K562 (cell line): ENCODE measurements around the gene ANKLE1. TPM values are rescaled to one million over a fixed set of nuclear protein-coding genes. Genes with fewer than 3 reads are reported as not detected.
A peak's percentile ranks its signal among the peaks of the same experiment; 100 is the strongest.

Source experiments
- ATAC-seq: fragments of 200-7000 bp; cut with Tn5 transposase; 3 replicates; pipeline ENCODE4 v1.9.1; 2020; ENCODE audit warnings: moderate library complexity
- BruUV-seq: library from RNA; stranded (reverse); fragments of 400-500 nt; replicated peaks from 2 replicates; lab custom pipeline; 2021; lab: Mats Ljungman, UMichigan
- CTCF ChIA-PET: fragments of 300-600 bp; formaldehyde crosslinking; extraction: SDS; loops from one replicate; lab custom pipeline; 2021; ENCODE audit warnings: low intra/inter-chr PET ratio; lab: Yijun Ruan, JAX
- POLR2A ChIA-PET: fragments of 300-600, 350-650 bp; sonication (Branson Sonifier 250); formaldehyde crosslinking; extraction: SDS; loops from one replicate; lab custom pipeline; 2021; ENCODE audit warnings: antibody characterized with exemption, inconsistent platforms; lab: Yijun Ruan, JAX
- DNase-seq, 4 experiments: peaks; one replicate each; pipeline versions ENCODE4 v3.0.0 to v3.0.0-alpha.2; 2011 to 2018; ENCODE audit warnings: low spot score in 3 of 4, mixed read lengths in 3 of 4; ENCODE audit errors: extremely low read depth in 1 of 4
- FAIRE-seq: peaks from 2 replicates; lab custom pipeline; 2011; peaks lifted over from hg19 to GRCh38; lab: Jason Lieb, UNC
- H2AFZ ChIP-seq: 2 replicates; pipeline ENCODE4 v1.6.0; 2011; ENCODE audit warnings: low read depth, low read length, control low read depth, inconsistent platforms
- H3K27ac ChIP-seq: fragments of 200-600 bp; 3 replicates; pipeline ENCODE4 v1.8.0; 2011; ENCODE audit warnings: low read depth, mild to moderate bottlenecking, control low read depth, inconsistent platforms, low read length, moderate library complexity, mixed read lengths; ENCODE audit errors: extremely low read depth
- H3K27me3 ChIP-seq, 2 experiments: fragments of 300-600 bp in 1 of 2; 2 replicates in 1 of 2; 3 replicates in 1 of 2; pipeline versions ENCODE4 v1.6.0 to v1.8.0; 2011; ENCODE audit warnings: inconsistent platforms in 2 of 2, low read length in 2 of 2, mild to moderate bottlenecking in 1 of 2, mixed read lengths in 1 of 2, moderate library complexity in 1 of 2; ENCODE audit not compliant: control insufficient read depth in 2 of 2, insufficient read depth in 2 of 2
- H3K36me3 ChIP-seq: fragments of 300-600 bp; 3 replicates; pipeline ENCODE4 v1.8.0; 2011; ENCODE audit warnings: mild to moderate bottlenecking, low read length, inconsistent platforms; ENCODE audit not compliant: control insufficient read depth, insufficient read depth
- H3K4me1 ChIP-seq, 2 experiments: fragments of 200-600 bp in 1 of 2; replicated peaks in 1 of 2; 2 replicates in 1 of 2; 3 replicates in 1 of 2; pipeline versions ENCODE4 v1.5.1 to v1.8.0; 2011; ENCODE audit warnings: inconsistent platforms in 2 of 2, low read length in 2 of 2, mild to moderate bottlenecking in 1 of 2, mixed read lengths in 1 of 2, moderate library complexity in 1 of 2; ENCODE audit not compliant: control insufficient read depth in 2 of 2, insufficient read depth in 2 of 2
- H3K4me2 ChIP-seq: 2 replicates; pipeline ENCODE4 v1.6.1; 2011; ENCODE audit warnings: low read length, control low read depth, inconsistent platforms, mixed read lengths; ENCODE audit not compliant: insufficient read depth
- H3K4me3 ChIP-seq: fragments of 200-600 bp; sonication (generic), shearing (Covaris generic); 2 replicates; pipeline ENCODE4 v1.5.1; 2016; ENCODE audit warnings: control low read depth, inconsistent platforms
- H3K79me2 ChIP-seq: fragments of 200-600 bp; 3 replicates; pipeline ENCODE4 v1.8.0; 2011; ENCODE audit warnings: low read length, inconsistent platforms; ENCODE audit not compliant: control insufficient read depth, insufficient read depth
- H3K9ac ChIP-seq, 2 experiments: 2 replicates each; pipeline versions ENCODE4 v1.6.0 to v1.6.1; 2011; ENCODE audit warnings: low read depth in 2 of 2, low read length in 2 of 2, control low read depth in 1 of 2, inconsistent platforms in 1 of 2, mild to moderate bottlenecking in 1 of 2, mixed read lengths in 1 of 2; ENCODE audit not compliant: insufficient read depth in 1 of 2
- H3K9me1 ChIP-seq: one replicate; pipeline ENCODE4 v1.6.0; 2011; ENCODE audit warnings: inconsistent platforms, mild to moderate bottlenecking, low read length, moderate library complexity; ENCODE audit not compliant: control insufficient read depth, insufficient read depth
- H3K9me3 ChIP-seq: replicated peaks from 2 replicates; pipeline ENCODE4 v1.5.1; 2011; ENCODE audit warnings: low read depth, low read length, inconsistent platforms; ENCODE audit not compliant: control insufficient read depth, insufficient read depth
- H4K20me1 ChIP-seq: replicated peaks from 2 replicates; pipeline ENCODE4 v1.6.1; 2011; ENCODE audit warnings: low read length, inconsistent platforms, mixed read lengths; ENCODE audit not compliant: control insufficient read depth, insufficient read depth
- POLR2G ChIP-seq: fragments of 200-400 bp; formaldehyde crosslinking; IDR thresholded peaks from 2 replicates; pipeline ENCODE4 v1.6.1; 2017; ENCODE audit warnings: low read depth, mild to moderate bottlenecking, antibody characterized with exemption, low read length, moderate library complexity
- RBFOX2 ChIP-seq: fragments of 200-400 bp; formaldehyde crosslinking; IDR thresholded peaks from 2 replicates; pipeline ENCODE4 v1.6.1; 2017; ENCODE audit warnings: low read depth, mild to moderate bottlenecking, low read length, moderate library complexity
- WGBS: fragments of 100-300 bp; shearing (Covaris generic); methylation state at CpG from one replicate; pipeline ENCODE4 v1.1.6; 2016; ENCODE audit warnings: low coverage, mixed read lengths; ENCODE audit not compliant: insufficient coverage; ENCODE audit errors: missing lambda C conversion rate; 5-methylcytosine and 5-hydroxymethylcytosine counted together
- in situ Hi-C: fragments of 300-500 bp; cut with MboI; formaldehyde crosslinking; loops from 4 replicates; pipeline ENCODE4 v1.15.0; 2018; ENCODE audit warnings: inconsistent platforms, mixed read lengths
- intact Hi-C: fragments of 100-400 bp; cut with micrococcal nuclease; formaldehyde crosslinking; loops from 2 replicates; pipeline ENCODE4 v1.14.2; 2022
- polyA plus RNA-seq, 8 experiments: library from polyadenylated mRNA; depleted of rRNA in 4 of 8; stranded (reverse) in 5 of 8; unstranded in 3 of 8; fragments of >200 nt; fragmentation: Nextera tagmentation in 2 of 8; fragmentation: Illumina TruSeq in 1 of 8; extraction: Ambion mirVana in 2 of 8; extraction: Trizol in 1 of 8; gene quantifications; 2 replicates each; pipeline versions ENCODE4 v1.2.1 to v1.2.3, GENCODE V29; 2011 to 2014; ENCODE audit warnings: inconsistent platforms in 1 of 8, missing spikeins in 1 of 8
- total RNA-seq, 7 experiments: library from RNA; depleted of rRNA in 6 of 7; stranded (reverse); fragments of >200 nt in 6 of 7; fragmentation: Illumina TruSeq in 2 of 7; extraction: Trizol in 2 of 7; gene quantifications; 2 replicates each; pipeline versions ENCODE4 v1.2.1 to v1.2.3, GENCODE V29; 2011 to 2021; ENCODE audit warnings: low replicate concordance in 1 of 7
- TF ChIP-seq, protein P1 (sequence below): fragments of 150-350 bp; IDR thresholded peaks from 2 replicates; pipeline ENCODE4 v1.6.1; 2014; ENCODE audit warnings: low read depth, mild to moderate bottlenecking, low read length, borderline replicate concordance

The ANKLE1 gene
- total and polyA plus RNA-seq, 9 of the 15 experiments (the other 6 are each of a cell fraction or from before 2014, with no cell fraction given), result 0.63 to 9.2 (median 2.9) TPM

DNA sequence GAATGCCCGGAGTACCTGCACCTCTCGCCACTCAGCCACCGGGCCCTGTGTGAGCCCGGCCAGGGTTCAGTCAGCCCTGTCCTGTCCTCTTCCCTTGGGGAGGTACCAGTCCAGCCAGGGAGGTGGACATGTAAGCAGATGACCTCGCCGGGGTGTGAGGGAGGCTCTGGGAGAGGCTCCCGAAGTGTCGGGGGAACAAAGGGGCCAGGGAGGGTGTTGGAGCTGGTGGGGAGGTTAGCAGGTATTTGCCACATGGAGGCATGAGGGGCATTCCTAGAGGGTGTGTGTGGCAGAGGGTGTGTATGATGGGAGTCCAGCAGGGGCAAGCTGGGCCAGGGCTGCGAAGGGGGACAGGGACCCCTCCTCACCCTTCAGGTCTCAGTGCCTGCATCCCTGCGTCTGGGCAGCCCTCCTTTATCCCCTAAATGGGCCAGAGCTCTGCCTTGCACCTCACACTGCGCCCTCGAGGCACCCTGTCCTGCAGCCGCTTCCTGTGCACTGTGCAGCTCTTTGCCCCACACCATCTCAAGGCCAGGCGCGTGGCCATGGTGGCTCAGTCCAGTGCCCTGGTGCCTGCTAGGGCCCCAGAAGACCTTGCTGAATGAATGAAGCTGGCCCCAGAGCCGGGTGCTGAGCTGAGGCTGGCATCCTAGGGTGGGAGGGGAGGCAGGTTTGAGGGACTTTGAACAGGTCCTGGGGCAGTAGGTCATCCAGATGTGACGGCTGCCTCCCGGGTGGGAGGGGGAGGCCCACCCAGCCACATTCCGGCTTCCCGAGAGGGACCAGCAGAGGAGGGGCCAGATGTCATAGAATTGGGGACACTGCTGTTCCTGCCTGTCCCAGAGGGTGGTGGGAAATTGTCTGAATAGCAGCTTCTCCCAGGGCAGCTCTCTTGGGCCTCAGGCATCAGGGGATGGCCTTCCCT, 30.8 kb downstream of the ANKLE1 start:
- WGBS, result 91% methylated on average over 16 of the region's 20 CpGs
- Histone ChIP-seq H3K4me2 (no peak overlapping the region), H3K9ac (peak overlapping the region in 1 of 2 experiments; percentile 73; a peak in 2 of 4 replicates), H2AFZ (no peak overlapping the region), H3K9me1 (no peaks in the 10 kb centered on the region), H3K4me1 (peaks cover 16 to 48% of the 10 kb centered on the region in 2 experiments; a peak in 4 of 5 replicates), H4K20me1 (0 out of 2 replicates have a peak, but pooled peaks cover 5% of the 10 kb centered on the region), H3K9me3 (no peaks in the 10 kb centered on the region), H3K27ac (no peak overlapping the region), H3K4me3 (no peak overlapping the region), H3K79me2 (peaks cover 46% of the 10 kb centered on the region), H3K36me3 (peaks cover 49% of the 10 kb centered on the region; the same call in 2 of the 3 replicates), H3K27me3 (no peaks in the 10 kb centered on the region)
- TF ChIP-seq POLR2G (0 out of 2 replicates have a peak, but pooled peaks have one; percentile 6), RBFOX2 (peak; percentile 41; the same call in 1 of the 2 replicates)
- TF ChIP-seq, protein P1, sequence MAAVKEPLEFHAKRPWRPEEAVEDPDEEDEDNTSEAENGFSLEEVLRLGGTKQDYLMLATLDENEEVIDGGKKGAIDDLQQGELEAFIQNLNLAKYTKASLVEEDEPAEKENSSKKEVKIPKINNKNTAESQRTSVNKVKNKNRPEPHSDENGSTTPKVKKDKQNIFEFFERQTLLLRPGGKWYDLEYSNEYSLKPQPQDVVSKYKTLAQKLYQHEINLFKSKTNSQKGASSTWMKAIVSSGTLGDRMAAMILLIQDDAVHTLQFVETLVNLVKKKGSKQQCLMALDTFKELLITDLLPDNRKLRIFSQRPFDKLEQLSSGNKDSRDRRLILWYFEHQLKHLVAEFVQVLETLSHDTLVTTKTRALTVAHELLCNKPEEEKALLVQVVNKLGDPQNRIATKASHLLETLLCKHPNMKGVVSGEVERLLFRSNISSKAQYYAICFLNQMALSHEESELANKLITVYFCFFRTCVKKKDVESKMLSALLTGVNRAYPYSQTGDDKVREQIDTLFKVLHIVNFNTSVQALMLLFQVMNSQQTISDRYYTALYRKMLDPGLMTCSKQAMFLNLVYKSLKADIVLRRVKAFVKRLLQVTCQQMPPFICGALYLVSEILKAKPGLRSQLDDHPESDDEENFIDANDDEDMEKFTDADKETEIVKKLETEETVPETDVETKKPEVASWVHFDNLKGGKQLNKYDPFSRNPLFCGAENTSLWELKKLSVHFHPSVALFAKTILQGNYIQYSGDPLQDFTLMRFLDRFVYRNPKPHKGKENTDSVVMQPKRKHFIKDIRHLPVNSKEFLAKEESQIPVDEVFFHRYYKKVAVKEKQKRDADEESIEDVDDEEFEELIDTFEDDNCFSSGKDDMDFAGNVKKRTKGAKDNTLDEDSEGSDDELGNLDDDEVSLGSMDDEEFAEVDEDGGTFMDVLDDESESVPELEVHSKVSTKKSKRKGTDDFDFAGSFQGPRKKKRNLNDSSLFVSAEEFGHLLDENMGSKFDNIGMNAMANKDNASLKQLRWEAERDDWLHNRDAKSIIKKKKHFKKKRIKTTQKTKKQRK, result no peak
- BruUV-seq, result no TSS peak
- CTCF ChIA-PET, result no interaction called here
- in situ Hi-C loops (no loop called here), intact Hi-C loops (no loop called here)
- no peak for DNase-seq
- ATAC-seq, result no peak
- POLR2A ChIA-PET, result interaction anchor here (0.5 to 7.7 kb wide), 5 partner anchors 9 to 94 kb away, joined by 3 to 78 read pairs (median 3); partner anchors contain the start of genes ABHD8 and ANO8
- no peak for FAIRE-seq
